WERI-Rb-1 (cell line): ENCODE measurements around the gene NELFCD.
"Not testable (repeated sequence)": the region's sequence is repeated elsewhere in the genome, so short reads cannot be mapped to it uniquely, and the experiment has no call there.

Experiments
- DNase-seq: peaks from one replicate; pipeline ENCODE4 v3.0.0-alpha.2; 2020
- H3K27ac ChIP-seq: fragments of 250-450 bp; sonication (Bioruptor Pico); 2 replicates; pipeline ENCODE4 v1.5.1; 2020; ENCODE audit warnings: mild to moderate bottlenecking, moderate library complexity
- H3K27me3 ChIP-seq: fragments of 250-450 bp; sonication (Bioruptor Pico); 2 replicates; pipeline ENCODE4 v1.5.1; 2021; ENCODE audit warnings: mild to moderate bottlenecking, low read depth, moderate library complexity; ENCODE audit not compliant: insufficient read depth, severe bottlenecking
- H3K36me3 ChIP-seq: fragments of 250-450 bp; sonication (Bioruptor Pico); 2 replicates; pipeline ENCODE4 v1.5.1; 2020; ENCODE audit warnings: mild to moderate bottlenecking, moderate library complexity
- H3K4me3 ChIP-seq: 2 replicates; pipeline ENCODE4 v1.5.1; 2011; ENCODE audit warnings: low read depth, mild to moderate bottlenecking, control low read depth, low read length
- H3K9me3 ChIP-seq: fragments of 250-450 bp; sonication (Bioruptor Pico); 2 replicates; pipeline ENCODE4 v1.5.1; 2021; ENCODE audit warnings: mild to moderate bottlenecking, moderate library complexity; ENCODE audit not compliant: severe bottlenecking
- CTCF ChIP-seq: IDR thresholded peaks from 2 replicates; pipeline ENCODE4 v1.5.1; 2011; ENCODE audit warnings: low read depth, mild to moderate bottlenecking, control low read depth, inconsistent platforms, low read length

NELFCD gene

GRCh38 chr20:58942549-58942948 lies 38.5 kb upstream of the NELFCD start:
- no peak for TF ChIP-seq CTCF
- H3K27me3 ChIP-seq, result no peaks in the 10 kb centered on the region
- DNase-seq, result no peak
- no peaks in the 10 kb centered on the region for H3K36me3 ChIP-seq
- H3K27ac ChIP-seq, result no peak overlapping the region
- no peaks in the 10 kb centered on the region for H3K9me3 ChIP-seq
- H3K4me3 ChIP-seq, result no peak overlapping the region

GRCh38 chr20:58944610-58945009 lies 36.4 kb upstream of the NELFCD start:
- TF ChIP-seq CTCF, result no peak

GRCh38 chr20:58945965-58946631 lies 35.0 kb upstream of the NELFCD start:
- Histone ChIP-seq H3K27ac (no peak overlapping the region), H3K4me3 (no peak overlapping the region), H3K36me3 (no peaks in the 10 kb centered on the region), H3K9me3 (no peaks in the 10 kb centered on the region), H3K27me3 (no peaks in the 10 kb centered on the region)
- DNase-seq, result no peak
- TF ChIP-seq CTCF, result no peak

More at GRCh38 chr20:58944610-58945009, 36.4 kb upstream of the NELFCD start:
- no peak overlapping the region for H3K27ac ChIP-seq
- H3K36me3 ChIP-seq, result no peaks in the 10 kb centered on the region
- no peaks in the 10 kb centered on the region for H3K27me3 ChIP-seq
- H3K4me3 ChIP-seq, result no peak overlapping the region
- DNase-seq, result no peak
- no peaks in the 10 kb centered on the region for H3K9me3 ChIP-seq

- not testable (repeated sequence) for H3K4me3 ChIP-seq, H3K27ac ChIP-seq, H3K36me3 ChIP-seq, H3K9me3 ChIP-seq, H3K27me3 ChIP-seq, DNase-seq
Measured at GRCh38 chr20:58947797-58948388, 33.2 kb upstream of the NELFCD start.

GRCh38 chr20:58950603-58951002 lies 30.5 kb upstream of the NELFCD start:
- no peaks in the 10 kb centered on the region for H3K36me3 ChIP-seq
- no peak for DNase-seq
- no peak overlapping the region for H3K4me3 ChIP-seq
- no peaks in the 10 kb centered on the region for H3K9me3 ChIP-seq
- TF ChIP-seq CTCF, result no peak
- no peak overlapping the region for H3K27ac ChIP-seq
- no peaks in the 10 kb centered on the region for H3K27me3 ChIP-seq

GRCh38 chr20:58953050-58953449 lies 28.0 kb upstream of the NELFCD start:
- no peak for DNase-seq
- no peak overlapping the region for H3K27ac ChIP-seq
- no peak for TF ChIP-seq CTCF
- H3K36me3 ChIP-seq, result no peaks in the 10 kb centered on the region
- no peaks in the 10 kb centered on the region for H3K27me3 ChIP-seq
- H3K9me3 ChIP-seq, result no peaks in the 10 kb centered on the region
- no peak overlapping the region for H3K4me3 ChIP-seq
